DMS114 treated with DMSO at 0.1 percent for 48 hours (cell line): Measurements from ENCODE around the gene SCN3A.

Experiments used
- DNase-seq: peaks from one replicate; lab custom pipeline; 2025; ENCODE audit not compliant: unreplicated experiment; lab: John Stamatoyannopoulos, UW

Gene SCN3A

GRCh38 chr2:165113414-165113813 is 90.4 kb downstream of the SCN3A start:
- no peak for DNase-seq

GRCh38 chr2:165112789-165113188 is 91.1 kb downstream of the SCN3A start:
- no peak for DNase-seq

DNA sequence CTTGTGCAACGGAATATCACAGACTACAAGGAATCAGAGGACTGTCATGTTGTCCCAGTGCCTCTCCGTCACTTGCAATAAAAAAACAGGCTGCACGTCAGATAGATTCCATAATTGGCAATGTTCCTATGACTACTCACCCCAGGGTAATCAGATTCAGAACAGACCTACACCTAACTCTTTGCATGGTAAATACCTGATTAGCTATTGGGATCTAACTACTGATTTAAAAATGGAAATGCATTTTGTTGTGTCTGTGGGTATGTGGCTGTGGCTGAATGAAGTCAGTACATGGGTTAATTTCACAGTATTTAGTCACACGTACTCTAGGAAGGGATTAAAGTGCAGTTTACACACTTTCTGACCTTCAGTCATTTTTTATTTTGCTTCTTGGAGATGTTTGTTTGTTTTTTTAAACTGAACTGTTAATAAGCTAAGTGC is 91.7 kb downstream of the SCN3A start:
- DNase-seq, result no peak

GRCh38 chr2:165110394-165110793 is 93.5 kb downstream of the SCN3A start:
- DNase-seq, result no peak

DNA sequence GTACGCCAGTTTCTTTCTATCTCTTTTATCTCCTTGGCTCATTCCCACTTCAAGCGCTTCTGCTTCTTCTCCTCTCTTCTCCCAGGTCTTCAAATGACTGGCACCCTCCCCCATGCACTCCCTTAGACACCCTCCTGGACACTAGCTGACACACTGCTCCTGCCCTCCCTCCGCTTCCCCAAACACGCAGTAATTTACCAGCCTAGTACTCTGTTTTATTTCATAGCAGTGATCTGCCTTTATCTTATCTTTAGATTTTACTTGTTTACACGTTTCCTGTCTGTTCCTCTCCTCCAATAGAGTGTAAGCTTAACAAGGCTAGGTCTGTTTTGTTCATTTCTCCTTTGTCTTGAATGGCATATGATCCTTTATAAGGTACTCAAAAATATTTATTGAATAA is 93.9 kb downstream of the SCN3A start:
- DNase-seq, result no peak

GRCh38 chr2:165105926-165106325 is 97.9 kb downstream of the SCN3A start:
- no peak for DNase-seq

GRCh38 chr2:165087933-165088901 is 115.6 kb downstream of the SCN3A start:
- no peak for DNase-seq

DNA sequence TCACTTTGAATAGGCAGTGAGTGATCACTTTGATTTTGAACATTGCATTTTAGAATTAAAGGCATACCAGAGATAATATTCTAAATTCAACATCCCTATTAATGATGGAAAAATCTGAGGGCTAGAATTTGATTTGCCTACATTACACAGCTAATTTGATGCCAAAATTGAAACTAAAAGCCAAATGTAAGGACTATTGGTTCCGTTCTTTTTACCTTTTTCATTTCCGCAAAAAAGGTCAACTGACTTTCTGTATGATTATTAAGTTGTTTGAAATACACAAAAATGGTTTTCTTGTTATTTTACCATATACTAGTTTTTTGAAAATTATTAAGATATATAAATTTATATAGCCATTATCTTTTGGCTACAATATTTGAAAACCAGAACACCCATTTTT is 117.5 kb downstream of the SCN3A start:
- no peak for DNase-seq

DNA sequence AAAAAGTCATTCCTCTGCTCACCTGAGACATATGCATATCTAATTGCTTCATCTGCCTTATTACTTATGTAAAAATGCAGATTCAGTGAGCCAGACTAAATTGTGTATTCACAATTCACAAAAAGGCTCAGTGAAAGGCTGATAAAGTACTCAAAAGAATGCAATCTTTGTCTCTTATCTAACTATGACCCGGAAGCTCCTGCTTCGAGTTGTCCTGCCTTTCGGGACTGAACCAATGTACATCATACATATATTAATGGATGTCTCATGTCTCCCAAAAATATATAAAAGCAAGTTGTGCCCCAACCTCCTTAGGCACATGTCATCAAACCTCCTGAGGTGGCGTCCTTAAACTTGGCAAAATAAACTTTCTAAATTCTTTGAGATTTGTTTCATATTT is 120.5 kb downstream of the SCN3A start:
- DNase-seq, result no peak

DNA sequence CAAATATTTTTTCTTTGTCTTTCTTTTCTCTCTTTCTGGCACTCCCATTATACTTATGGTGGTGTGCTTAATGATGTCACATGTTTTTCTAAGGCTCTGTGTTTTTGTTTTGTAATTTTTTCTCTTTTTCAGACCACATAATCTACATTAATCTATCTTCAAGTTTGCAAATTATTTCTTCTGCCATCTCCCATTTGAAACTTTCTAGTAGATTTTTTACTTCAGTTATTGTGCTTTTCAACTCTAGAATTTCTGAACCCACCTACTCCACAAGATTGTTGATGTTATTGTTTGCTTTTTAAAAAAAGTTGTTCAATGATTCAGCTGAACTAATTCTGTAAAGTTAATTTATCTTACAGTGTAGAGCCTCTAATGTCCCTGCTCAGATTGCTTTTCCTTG is 121.4 kb downstream of the SCN3A start:
- DNase-seq, result no peak

DNA sequence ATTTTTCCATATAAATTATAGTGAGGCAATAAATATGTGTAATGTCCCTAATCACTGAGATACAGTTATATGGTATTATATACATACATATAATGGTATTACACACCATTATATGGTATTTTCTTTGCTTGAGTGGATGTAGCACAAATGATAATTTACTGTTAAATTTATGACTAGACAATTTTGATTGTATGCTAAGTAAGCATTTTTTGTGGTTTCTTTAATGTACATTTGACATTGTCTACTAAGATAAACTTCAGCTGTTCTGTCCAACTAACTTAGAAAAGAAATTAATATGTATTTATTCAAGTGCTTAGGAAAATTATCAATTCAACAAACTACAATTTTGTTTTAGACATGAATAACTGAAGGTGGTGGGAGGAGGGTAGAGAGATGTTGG is 122.6 kb downstream of the SCN3A start:
- no peak for DNase-seq

- DNase-seq, result no peak
Measured at GRCh38 chr2:165079432-165079831, 124.4 kb downstream of the SCN3A start.

DNA sequence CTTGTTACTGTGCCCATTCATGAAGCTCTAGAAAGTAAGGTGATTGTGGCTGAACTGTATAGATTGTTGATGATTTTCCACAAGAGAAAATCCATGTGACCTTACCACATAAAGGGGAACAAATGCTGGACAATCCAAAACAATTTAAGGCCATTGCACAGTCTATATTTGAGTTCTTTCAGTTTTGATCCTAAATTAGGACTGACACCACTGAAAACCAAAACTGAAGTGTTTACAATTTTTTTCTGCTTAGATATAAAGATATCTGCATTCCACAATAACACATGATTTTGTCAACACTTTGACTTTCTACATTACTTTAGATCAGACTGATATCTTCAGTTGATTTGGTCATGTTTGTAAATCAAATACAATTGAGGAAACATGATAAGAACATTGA is 124.9 kb downstream of the SCN3A start:
- DNase-seq, result no peak

GRCh38 chr2:165074884-165075283 is 129.0 kb downstream of the SCN3A start:
- DNase-seq, result no peak

- no peak for DNase-seq
Measured at GRCh38 chr2:165074323-165074722, 129.5 kb downstream of the SCN3A start.

GRCh38 chr2:165070076-165070475 is 133.8 kb downstream of the SCN3A start:
- DNase-seq, result no peak

DNA sequence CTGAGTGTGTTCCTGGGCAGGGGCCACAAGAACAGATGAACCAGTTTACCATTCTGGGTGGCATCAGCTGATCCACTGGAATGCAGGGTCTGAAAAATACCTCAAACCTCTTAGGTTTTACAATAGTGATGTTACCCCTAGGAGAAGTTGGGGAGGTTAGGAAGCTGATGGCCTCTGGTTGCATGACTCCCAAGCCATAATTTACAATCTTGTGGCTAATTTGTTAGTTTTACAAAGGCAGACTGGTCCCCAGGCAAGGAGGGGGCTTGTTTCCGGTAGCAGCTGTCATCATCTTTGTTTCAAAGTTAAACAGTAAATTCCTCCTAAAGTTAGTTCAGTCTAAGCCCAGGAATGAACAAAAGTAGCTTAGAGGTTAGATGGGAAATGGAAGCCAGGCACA is 134.7 kb downstream of the SCN3A start:
- no peak for DNase-seq

- no peak for DNase-seq
Measured at GRCh38 chr2:165068487-165068757, 135.4 kb downstream of the SCN3A start.

GRCh38 chr2:165067643-165068486 is 136.0 kb downstream of the SCN3A start:
- no peak for DNase-seq

- DNase-seq, result no peak
Measured at GRCh38 chr2:165064743-165065142, 139.1 kb downstream of the SCN3A start.

- DNase-seq, result no peak
Measured at GRCh38 chr2:165060411-165060810, 143.4 kb downstream of the SCN3A start.
